HepG2 (cell line): ENCODE measurements around the gene CAPN8.

Experiments
- CTCF ChIP-seq: sonication (generic); formaldehyde crosslinking; IDR thresholded peaks from 2 replicates; pipeline ENCODE4 v1.5.0; 2020; ENCODE audit warnings: mild to moderate bottlenecking, missing genetic modification reagents, moderate library complexity
- KLF6 ChIP-seq: IDR thresholded peaks from 2 replicates; pipeline ENCODE4 v1.8.0; 2016; ENCODE audit warnings: missing biosample characterization, missing genetic modification reagents
- MLLT10 ChIP-seq: sonication (generic); formaldehyde crosslinking; IDR thresholded peaks from 2 replicates; pipeline ENCODE4 v1.4.0; 2020; ENCODE audit warnings: missing genetic modification reagents
- NBN ChIP-seq: fragments of 450-650 bp; conservative IDR thresholded peaks from 2 replicates; pipeline ENCODE4 v1.6.1; 2017
- POLR2A ChIP-seq, 2 experiments: IDR thresholded peaks; 2 replicates each; pipeline ENCODE4 v1.6.1; 2011; ENCODE audit warnings: low read depth in 2 of 2, low read length in 2 of 2, mild to moderate bottlenecking in 1 of 2, moderate library complexity in 1 of 2; ENCODE audit not compliant: insufficient read depth in 1 of 2
- RFXANK ChIP-seq: IDR thresholded peaks from 2 replicates; pipeline ENCODE4 v1.6.1; 2016
- RNF2 ChIP-seq: fragments of 450-650 bp; conservative IDR thresholded peaks from 2 replicates; pipeline ENCODE4 v1.6.1; 2016; ENCODE audit warnings: low read depth
- RXRA ChIP-seq: sonication (generic); formaldehyde crosslinking; IDR thresholded peaks from 2 replicates; pipeline ENCODE4 v1.5.1; 2020; ENCODE audit warnings: missing genetic modification reagents
- SP1 ChIP-seq, 2 experiments: fragments of 450-650 bp in 1 of 2; sonication (generic) in 1 of 2; formaldehyde crosslinking in 1 of 2; IDR thresholded peaks; 2 replicates each; pipeline versions ENCODE4 v1.4.0 to v1.6.1; 2016 to 2020; ENCODE audit warnings: missing genetic modification reagents in 1 of 2
- ZBTB10 ChIP-seq: sonication (generic); formaldehyde crosslinking; IDR thresholded peaks from 2 replicates; pipeline ENCODE4 v1.4.0; 2020; ENCODE audit warnings: missing genetic modification reagents, borderline replicate concordance
- ZBTB21 ChIP-seq: sonication (generic); formaldehyde crosslinking; IDR thresholded peaks from 2 replicates; pipeline ENCODE4 v1.4.0; 2020; ENCODE audit warnings: missing genetic modification reagents
- ZNF513 ChIP-seq: sonication (generic); formaldehyde crosslinking; conservative IDR thresholded peaks from 2 replicates; pipeline ENCODE4 v1.5.0; 2020; ENCODE audit warnings: missing genetic modification reagents
- ZNF792 ChIP-seq: IDR thresholded peaks from 2 replicates; pipeline ENCODE4 v1.6.1; 2016
- ZZZ3 ChIP-seq: sonication (generic); formaldehyde crosslinking; IDR thresholded peaks from 2 replicates; pipeline ENCODE4 v1.4.0; 2020; ENCODE audit warnings: missing genetic modification reagents, mild to moderate bottlenecking, borderline replicate concordance

- TF ChIP-seq ZBTB21 (CRISPR knock-in tag) = no peak
- TF ChIP-seq KLF6 = no peak
- TF ChIP-seq ZBTB10 (CRISPR knock-in tag) = no peak
- no peak for TF ChIP-seq RFXANK (CRISPR knock-in tag)
- no peak for TF ChIP-seq CTCF (CRISPR knock-in tag)
- no peak for TF ChIP-seq NBN
- TF ChIP-seq SP1 (IDR thresholded peaks at IDR 0.05) = no peak
- no peak for TF ChIP-seq SP1 (CRISPR knock-in tag; IDR thresholded peaks at IDR 0.05)
- no peak for TF ChIP-seq ZZZ3
- no peak for TF ChIP-seq POLR2A (IDR thresholded peaks at IDR 0.05; ENCODE audit: insufficient read depth in 1 of 2, low read depth in 2 of 2, low read length in 2 of 2)
- no peak for TF ChIP-seq ZNF792
- no peak for TF ChIP-seq RXRA (CRISPR knock-in tag)
- TF ChIP-seq ZNF513 (CRISPR knock-in tag) = no peak
- TF ChIP-seq MLLT10 = no peak
- no peak for TF ChIP-seq RNF2
Measured at GRCh38 chr1:223549740-223550139, 115.8 kb downstream of the CAPN8 start.
